Smooth muscle cell (in vitro differentiated cells): Measurements from ENCODE around the gene SLC15A3. TPM values are rescaled to one million over a fixed set of nuclear protein-coding genes. Genes with fewer than 3 reads are reported as not detected.
A peak's percentile ranks its signal among the peaks of the same experiment; 100 is the strongest.

Experiments used
- DNase-seq: peaks from one replicate; lab custom pipeline; 2025; ENCODE audit not compliant: unreplicated experiment; lab: John Stamatoyannopoulos, UW
- H2AFZ ChIP-seq: fragments of 200-600 bp; sonication (generic); 2 replicates; pipeline ENCODE4 v1.6.0; 2016; ENCODE audit warnings: antibody characterized with exemption, low read depth, mild to moderate bottlenecking
- H3F3A ChIP-seq: fragments of 200-600 bp; sonication (generic); 2 replicates; pipeline ENCODE4 v1.6.0; 2017; ENCODE audit warnings: antibody characterized with exemption, low read depth
- H3K27ac ChIP-seq: fragments of 200-600 bp; sonication (generic); 2 replicates; pipeline ENCODE4 v1.5.1; 2016; ENCODE audit warnings: low read depth, mild to moderate bottlenecking
- H3K27me3 ChIP-seq: fragments of 200-600 bp; sonication (generic); 2 replicates; pipeline ENCODE4 v1.6.1; 2016; ENCODE audit warnings: low read depth, mild to moderate bottlenecking
- H3K36me3 ChIP-seq: fragments of 200-600 bp; sonication (generic); 2 replicates; pipeline ENCODE4 v1.5.1; 2016; ENCODE audit warnings: low read depth
- H3K4me1 ChIP-seq: fragments of 200-600 bp; sonication (generic); 2 replicates; pipeline ENCODE4 v1.5.1; 2016; ENCODE audit warnings: low read depth
- H3K4me2 ChIP-seq: fragments of 200-600 bp; sonication (generic); 2 replicates; pipeline ENCODE4 v1.6.0; 2016; ENCODE audit warnings: mild to moderate bottlenecking
- H3K4me3 ChIP-seq: fragments of 200-600 bp; sonication (generic); 2 replicates; pipeline ENCODE4 v1.5.1; 2016; ENCODE audit warnings: mild to moderate bottlenecking
- H3K79me2 ChIP-seq: fragments of 200-600 bp; sonication (generic); 2 replicates; pipeline ENCODE4 v1.6.0; 2016; ENCODE audit warnings: low read depth, mild to moderate bottlenecking
- H3K9ac ChIP-seq: fragments of 200-600 bp; sonication (generic); 2 replicates; pipeline ENCODE4 v1.6.0; 2016; ENCODE audit warnings: low read depth
- H3K9me3 ChIP-seq: fragments of 200-600 bp; sonication (generic); replicated peaks from 2 replicates; pipeline ENCODE4 v1.5.1; 2016; ENCODE audit warnings: low read depth
- H4K20me1 ChIP-seq: fragments of 200-600 bp; sonication (generic); 2 replicates; pipeline ENCODE4 v1.6.0; 2016; ENCODE audit warnings: low read depth
- WGBS: methylation state at CpG from one replicate; pipeline ENCODE4 v1.1.7; 2016; ENCODE audit warnings: low lambda C conversion rate; 5-methylcytosine and 5-hydroxymethylcytosine counted together
- polyA plus RNA-seq: library from polyadenylated mRNA; unstranded; fragments of >200 nt; fragmentation: Nextera tagmentation; extraction: Ambion mirVana; gene quantifications from 2 replicates; pipeline ENCODE4 v1.2.1, GENCODE V29; 2016
- total RNA-seq: library from RNA; depleted of rRNA; stranded (reverse); fragments of >200 nt; gene quantifications from 2 replicates; pipeline ENCODE4 v1.2.3, GENCODE V29; 2014
- TF ChIP-seq, protein P1 (sequence below): fragments of 200-600 bp; sonication (generic); IDR thresholded peaks from 2 replicates; pipeline ENCODE4 v1.5.1; 2017; ENCODE audit warnings: borderline replicate concordance, mild to moderate bottlenecking, antibody characterized with exemption; ENCODE audit not compliant: insufficient read depth, poor library complexity, severe bottlenecking

SLC15A3 gene
- total RNA-seq (0.27 and 0.99 TPM in 2 replicates), polyA plus RNA-seq (0.33 and 2.4 TPM in 2 replicates)

DNA sequence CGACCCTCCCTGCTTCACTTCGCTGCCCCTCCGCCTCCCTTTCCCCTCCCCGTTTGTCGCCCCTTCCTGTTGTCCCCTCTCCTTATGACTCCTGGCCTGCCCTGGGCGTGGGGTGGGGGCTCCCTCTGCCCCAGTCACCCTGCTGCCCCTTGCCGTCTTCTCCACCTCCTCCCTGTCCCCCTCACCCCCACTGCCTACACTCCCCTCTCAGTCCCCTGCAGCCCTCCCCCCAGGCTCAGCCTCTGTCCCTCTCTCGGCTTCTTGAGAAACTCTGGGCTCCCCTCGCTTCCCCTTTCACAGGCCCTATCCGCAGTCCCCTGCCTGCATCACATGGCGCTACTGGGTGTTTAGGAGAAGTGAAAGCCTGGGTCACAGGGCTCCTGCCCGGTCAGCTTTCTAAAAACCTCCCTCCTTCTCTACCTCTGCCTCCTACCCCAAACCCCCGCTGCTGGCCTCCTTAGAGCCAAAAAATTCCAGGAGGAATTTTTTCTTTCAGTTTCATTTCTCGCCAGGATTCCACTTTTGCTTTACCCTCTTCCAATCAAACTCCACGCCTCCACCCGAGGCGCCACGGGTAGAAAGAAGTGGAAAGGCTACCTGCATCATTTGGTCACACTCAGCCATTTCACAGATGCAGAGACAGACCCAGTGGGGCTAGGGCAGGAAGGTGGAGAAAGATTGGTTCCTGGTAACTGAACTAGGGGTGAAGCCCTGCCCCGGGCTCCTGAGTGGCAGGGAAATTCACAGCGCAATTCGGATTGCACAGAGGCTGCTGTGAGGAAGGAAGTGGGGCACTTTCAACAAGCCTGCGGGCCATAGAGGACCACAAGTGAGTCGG, at the start of gene SLC15A3:
TSS of gene SLC15A3 (minus strand) at position 273 of the 838 bp plus-strand sequence. CDS start 625 bp downstream, outside the sequence.
- Histone ChIP-seq H3K9ac (no peak within 1 kb of the TSS), H3K27ac (no peak within 1 kb of the TSS), H3K4me1 (peaks cover 6% of the 10 kb centered on the region), H3K36me3 (no peaks in the 10 kb centered on the region), H3K4me2 (peak within 1 kb of the TSS; percentile 78), H2AFZ (peak within 1 kb of the TSS; percentile 85), H3K27me3 (peaks cover 47% of the 10 kb centered on the region), H3K9me3 (no peaks in the 10 kb centered on the region), H3F3A (no peaks in the 10 kb centered on the region), H4K20me1 (no peaks in the 10 kb centered on the region), H3K79me2 (no peaks in the 10 kb centered on the region), H3K4me3 (peak within 1 kb of the TSS; percentile 47)
- WGBS: 38% methylated on average over 16 of the region's 23 CpGs
- no peak for DNase-seq
- TF ChIP-seq, protein P1, sequence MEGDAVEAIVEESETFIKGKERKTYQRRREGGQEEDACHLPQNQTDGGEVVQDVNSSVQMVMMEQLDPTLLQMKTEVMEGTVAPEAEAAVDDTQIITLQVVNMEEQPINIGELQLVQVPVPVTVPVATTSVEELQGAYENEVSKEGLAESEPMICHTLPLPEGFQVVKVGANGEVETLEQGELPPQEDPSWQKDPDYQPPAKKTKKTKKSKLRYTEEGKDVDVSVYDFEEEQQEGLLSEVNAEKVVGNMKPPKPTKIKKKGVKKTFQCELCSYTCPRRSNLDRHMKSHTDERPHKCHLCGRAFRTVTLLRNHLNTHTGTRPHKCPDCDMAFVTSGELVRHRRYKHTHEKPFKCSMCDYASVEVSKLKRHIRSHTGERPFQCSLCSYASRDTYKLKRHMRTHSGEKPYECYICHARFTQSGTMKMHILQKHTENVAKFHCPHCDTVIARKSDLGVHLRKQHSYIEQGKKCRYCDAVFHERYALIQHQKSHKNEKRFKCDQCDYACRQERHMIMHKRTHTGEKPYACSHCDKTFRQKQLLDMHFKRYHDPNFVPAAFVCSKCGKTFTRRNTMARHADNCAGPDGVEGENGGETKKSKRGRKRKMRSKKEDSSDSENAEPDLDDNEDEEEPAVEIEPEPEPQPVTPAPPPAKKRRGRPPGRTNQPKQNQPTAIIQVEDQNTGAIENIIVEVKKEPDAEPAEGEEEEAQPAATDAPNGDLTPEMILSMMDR: no peak

DNA sequence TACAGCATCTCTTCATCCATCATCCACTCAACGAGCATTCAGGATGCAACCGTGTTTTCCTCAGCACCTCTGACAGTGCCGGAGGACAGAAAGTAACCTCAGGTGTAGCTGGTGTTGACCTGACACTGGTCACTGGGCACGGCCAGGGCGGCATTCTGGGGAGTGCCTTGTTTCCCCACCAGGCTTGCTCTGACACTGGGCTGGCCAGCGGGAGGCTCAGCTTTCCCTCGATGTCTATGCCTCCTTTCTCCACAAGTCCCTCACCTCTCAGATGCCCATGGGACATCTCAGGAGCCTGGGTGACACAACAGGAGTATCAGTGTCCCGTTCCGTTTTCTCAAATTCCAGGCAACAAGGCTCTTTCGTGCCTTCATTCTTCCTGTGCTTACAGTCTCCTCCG, 48.5 kb upstream of the SLC15A3 start:
- Histone ChIP-seq H4K20me1 (no peaks in the 10 kb centered on the region), H3K4me3 (no peak overlapping the region), H3K9me3 (no peaks in the 10 kb centered on the region), H3K27ac (no peak overlapping the region), H3K9ac (no peak overlapping the region), H2AFZ (no peak overlapping the region), H3K27me3 (peaks cover 11% of the 10 kb centered on the region), H3F3A (no peaks in the 10 kb centered on the region), H3K4me2 (no peak overlapping the region), H3K36me3 (no peaks in the 10 kb centered on the region), H3K79me2 (no peaks in the 10 kb centered on the region), H3K4me1 (no peaks in the 10 kb centered on the region)
- TF ChIP-seq, protein P1: no peak
- DNase-seq: no peak
- 77% methylated on average over 11 of the region's 11 CpGs for WGBS

DNA sequence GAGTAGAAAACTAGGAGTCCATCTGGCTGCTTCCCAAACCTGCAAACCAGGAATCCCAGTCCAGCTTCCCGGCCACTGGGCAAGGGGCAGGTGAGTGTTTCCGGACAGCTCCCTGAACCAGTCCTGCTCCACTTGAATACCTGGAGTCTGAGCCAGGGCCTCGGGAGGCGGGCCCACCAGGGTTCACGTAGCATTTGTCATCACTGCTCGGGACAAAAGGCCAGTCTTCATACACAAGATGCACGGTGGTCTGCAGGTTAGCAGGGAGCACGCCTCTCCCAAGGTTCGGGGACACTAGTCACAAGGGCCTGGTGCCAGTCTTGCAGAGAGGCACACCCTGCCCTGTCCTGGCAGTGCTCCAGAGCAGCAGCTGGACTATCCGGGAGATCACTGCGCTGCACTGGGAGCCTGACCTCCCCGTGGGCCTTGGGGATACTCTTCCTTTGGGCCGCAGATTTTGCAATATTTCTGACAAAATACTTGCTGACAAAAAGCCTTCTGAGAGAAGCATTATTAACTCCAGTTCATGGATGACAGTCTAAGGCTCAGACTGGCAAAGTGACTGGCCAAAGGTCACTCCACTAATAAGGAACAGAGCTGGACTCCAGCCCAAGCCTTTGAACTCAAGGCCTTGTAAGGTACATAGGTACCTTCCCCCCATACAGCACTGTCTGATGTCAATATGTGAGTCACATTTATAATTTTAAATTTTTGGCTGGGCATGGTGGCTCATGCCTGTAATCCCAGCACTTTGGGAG, 44.6 kb upstream of the SLC15A3 start:
- WGBS: 93% methylated on average over 13 of the region's 13 CpGs
- Histone ChIP-seq H2AFZ (no peak overlapping the region), H3F3A (no peaks in the 10 kb centered on the region), H3K79me2 (no peaks in the 10 kb centered on the region), H3K9me3 (no peaks in the 10 kb centered on the region), H4K20me1 (no peaks in the 10 kb centered on the region), H3K36me3 (no peaks in the 10 kb centered on the region), H3K4me3 (no peak overlapping the region), H3K27ac (no peak overlapping the region), H3K27me3 (peaks cover 17% of the 10 kb centered on the region), H3K9ac (no peak overlapping the region), H3K4me2 (no peak overlapping the region), H3K4me1 (no peaks in the 10 kb centered on the region)
- no peak for DNase-seq
- TF ChIP-seq, protein P1: no peak
